Measurements from ENCODE around the gene HMBS. TPM values are rescaled to one million over a fixed set of nuclear protein-coding genes. Genes with fewer than 3 reads are reported as not detected.
"Not testable (repeated sequence)": the region's sequence is repeated elsewhere in the genome, so short reads cannot be mapped to it uniquely, and the experiment has no call there.

Gene HMBS
- total RNA-seq, 1 experiment from 2014 or later, result 14.3 TPM

- no peak for DNase-seq (ENCODE audit: low read depth)
These were observed 33.5 kb downstream of the HMBS start for GRCh38 chr11:119118227-119118626.

- no peak for DNase-seq (ENCODE audit: low read depth)
These were observed 34.3 kb downstream of the HMBS start for GRCh38 chr11:119118946-119119345.

- peak; percentile 79 for DNase-seq (ENCODE audit: low read depth)
These were observed 35.9 kb downstream of the HMBS start for GRCh38 chr11:119120639-119121007.

GRCh38 chr11:119121008-119121810, 36.5 kb downstream of the HMBS start, which contains the start of gene HINFP:
HINFP (plus strand) TSS chr11:119121580; CDS start chr11:119126945, 5,365 bp downstream.
- peak; percentile 99 for DNase-seq (ENCODE audit: low read depth)

GRCh38 chr11:119121811-119122124, 37.1 kb downstream of the HMBS start:
- no peak for DNase-seq (ENCODE audit: low read depth)

GRCh38 chr11:119125821-119126220, 41.1 kb downstream of the HMBS start:
- DNase-seq (ENCODE audit: low read depth), result no peak

- no peak for DNase-seq (ENCODE audit: low read depth)
These were observed 42.1 kb downstream of the HMBS start for GRCh38 chr11:119126675-119127268.

- DNase-seq (ENCODE audit: low read depth), result peak; percentile 21
These were observed 46.0 kb downstream of the HMBS start for GRCh38 chr11:119130662-119131061.

- no peak for DNase-seq (ENCODE audit: low read depth)
These were observed 49.8 kb downstream of the HMBS start for GRCh38 chr11:119134389-119134978.

GRCh38 chr11:119139276-119139675, 54.6 kb downstream of the HMBS start:
- DNase-seq (ENCODE audit: low read depth), result not testable (repeated sequence)

Other genes starting within 250 kb of the HMBS start
- gene CXCR5, start 201.0 kb upstream of the HMBS start, total RNA-seq (2014; rRNA removed; shearing (Covaris generic)), result not detected in 2 replicates
- 11.1 and 13.8 TPM in 2 replicates for gene BCL9L, start 159.0 kb upstream of the HMBS start, total RNA-seq (2014; rRNA removed; shearing (Covaris generic))
- not detected in 2 replicates for gene UPK2, start 128.6 kb upstream of the HMBS start, total RNA-seq (2014; rRNA removed; shearing (Covaris generic))
- not detected in 2 replicates for gene FOXR1, start 113.1 kb upstream of the HMBS start, total RNA-seq (2014; rRNA removed; shearing (Covaris generic))
- gene CENATAC, start 86.7 kb upstream of the HMBS start, total RNA-seq (2014; rRNA removed; shearing (Covaris generic)), result 7.2 and 8.1 TPM in 2 replicates
- 2,312 and 2,810 TPM in 2 replicates for gene RPS25, start 66.5 kb upstream of the HMBS start, total RNA-seq (2014; rRNA removed; shearing (Covaris generic))
- gene TRAPPC4, start 66.1 kb upstream of the HMBS start, total RNA-seq (2014; rRNA removed; shearing (Covaris generic)), result 135 and 150 TPM in 2 replicates
- gene SLC37A4, start 54.0 kb upstream of the HMBS start, total RNA-seq (2014; rRNA removed; shearing (Covaris generic)), result 18.6 and 19.7 TPM in 2 replicates
- gene HYOU1, start 27.7 kb upstream of the HMBS start, total RNA-seq (2014; rRNA removed; shearing (Covaris generic)), result 106 and 115 TPM in 2 replicates
- 19.1 and 24.6 TPM in 2 replicates for gene VPS11, start 17.1 kb upstream of the HMBS start, total RNA-seq (2014; rRNA removed; shearing (Covaris generic))
- gene DPAGT1, start 17.0 kb downstream of the HMBS start, total RNA-seq (2014; rRNA removed; shearing (Covaris generic)), result 41.6 and 44.0 TPM in 2 replicates
- gene C2CD2L, start 22.5 kb downstream of the HMBS start, total RNA-seq (2014; rRNA removed; shearing (Covaris generic)), result 3.2 and 4.8 TPM in 2 replicates
- gene HINFP, start 36.7 kb downstream of the HMBS start, total RNA-seq (2014; rRNA removed; shearing (Covaris generic)), result 13.2 and 16.5 TPM in 2 replicates
- 0.20 and 0.24 TPM in 2 replicates for gene ABCG4, start 64.2 kb downstream of the HMBS start, total RNA-seq (2014; rRNA removed; shearing (Covaris generic))
- 4.9 and 5.6 TPM in 2 replicates for gene NLRX1, start 83.8 kb downstream of the HMBS start, total RNA-seq (2014; rRNA removed; shearing (Covaris generic))
- not detected in 2 replicates for gene NHERF4, start 100.6 kb downstream of the HMBS start, total RNA-seq (2014; rRNA removed; shearing (Covaris generic))
- gene CBL, start 121.5 kb downstream of the HMBS start, total RNA-seq (2014; rRNA removed; shearing (Covaris generic)), result 12.7 and 14.1 TPM in 2 replicates
- gene MCAM, start 232.2 kb downstream of the HMBS start, total RNA-seq (2014; rRNA removed; shearing (Covaris generic)), result 57.2 and 91.7 TPM in 2 replicates
- 9.0 and 9.1 TPM in 2 replicates for gene RNF26, start 249.6 kb downstream of the HMBS start, total RNA-seq (2014; rRNA removed; shearing (Covaris generic))

Measured in RPMI7951 (cell line).